HEK293T (cell line): ENCODE data around the gene PTPRA.

ENCODE experiments used
- ELF4 ChIP-seq: fragments of 450-650 bp; IDR thresholded peaks from 2 replicates; pipeline ENCODE4 v1.6.1; 2017; ENCODE audit warnings: antibody characterized with exemption
- NFRKB ChIP-seq: fragments of 450-650 bp; IDR thresholded peaks from 2 replicates; pipeline ENCODE4 v1.6.1; 2016; ENCODE audit warnings: mild to moderate bottlenecking, moderate library complexity
- ZNF384 ChIP-seq: fragments of 450-650 bp; IDR thresholded peaks from 2 replicates; pipeline ENCODE4 v1.6.1; 2016

DNA sequence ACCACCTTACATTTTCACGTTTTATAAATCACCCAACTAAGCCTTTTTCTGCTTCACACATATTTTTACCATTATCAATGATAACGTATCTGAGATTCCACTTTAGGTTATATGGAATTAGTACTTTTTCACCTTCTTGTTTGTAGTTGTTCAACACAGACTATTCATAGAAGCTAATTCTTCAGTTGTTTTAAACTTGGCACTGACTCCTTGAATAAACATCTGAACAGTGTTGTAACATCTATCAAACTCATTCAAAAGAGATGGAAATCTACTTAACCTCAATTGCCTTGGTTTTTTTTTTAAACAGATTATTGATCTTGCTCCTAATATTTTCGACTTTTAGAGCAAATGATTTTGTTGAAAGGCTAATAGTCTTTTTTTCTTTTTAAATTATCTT, 34.2 kb downstream of the PTPRA start:
- TF ChIP-seq NFRKB: no peak
- no peak for TF ChIP-seq ZNF384
- TF ChIP-seq ELF4: no peak
